ENCODE measurements around the gene ZNF20.

Gene ZNF20

GRCh38 chr19:12139885-12140544 lies at the start of gene ZNF20:
TSS of gene ZNF20 (minus strand) at chr19:12140350. CDS start at chr19:12140182, 168 bp downstream.
- DNase-seq = peak; percentile 92

- DNase-seq = no peak
Measured at GRCh38 chr19:12187625-12188024, 47.5 kb upstream of the ZNF20 start.

- no peak for DNase-seq
Measured at GRCh38 chr19:12180377-12180776, 40.2 kb upstream of the ZNF20 start.

GRCh38 chr19:12166626-12167025 lies 26.5 kb upstream of the ZNF20 start:
- no peak for DNase-seq

- no peak for DNase-seq
Measured at GRCh38 chr19:12163826-12164225, 23.7 kb upstream of the ZNF20 start.

GRCh38 chr19:12162882-12163806 lies 23.0 kb upstream of the ZNF20 start, which contains the start of gene ZNF136:
TSS of gene ZNF136 (plus strand) at chr19:12163096. CDS start at chr19:12163204, 108 bp downstream.
- DNase-seq = peak; percentile 89

GRCh38 chr19:12162513-12162881 lies 22.3 kb upstream of the ZNF20 start:
- DNase-seq = no peak

GRCh38 chr19:12159773-12160414 lies 19.7 kb upstream of the ZNF20 start:
- no peak for DNase-seq

GRCh38 chr19:12156223-12157058 lies 16.3 kb upstream of the ZNF20 start, which contains the start of gene ZNF625:
TSS of gene ZNF625 (minus strand) at chr19:12156734. CDS start at chr19:12156558, 176 bp downstream.
- peak; percentile 93 for DNase-seq

- no peak for DNase-seq
Measured at GRCh38 chr19:12155324-12155860, 15.2 kb upstream of the ZNF20 start.

- no peak for DNase-seq
Measured at GRCh38 chr19:12145348-12145747, 5.2 kb upstream of the ZNF20 start.

- no peak for DNase-seq
Measured at GRCh38 chr19:12141405-12141736, 1.2 kb upstream of the ZNF20 start.

- DNase-seq = peak; percentile 59
Measured at GRCh38 chr19:12140545-12141404, 625 bp upstream of the ZNF20 start.

- DNase-seq = no peak
Measured at GRCh38 chr19:12139269-12139668, 881 bp downstream of the ZNF20 start.

GRCh38 chr19:12137221-12137940 lies 2.8 kb downstream of the ZNF20 start:
- DNase-seq = no peak

GRCh38 chr19:12133069-12133468 lies 7.1 kb downstream of the ZNF20 start:
- DNase-seq = no peak

GRCh38 chr19:12126707-12127106 lies 13.4 kb downstream of the ZNF20 start:
- no peak for DNase-seq

- DNase-seq = no peak
Measured at GRCh38 chr19:12117201-12117970, 22.8 kb downstream of the ZNF20 start.

- no peak for DNase-seq
Measured at GRCh38 chr19:12113121-12113520, 27.0 kb downstream of the ZNF20 start.

- DNase-seq = no peak
Measured at GRCh38 chr19:12112701-12113100, 27.4 kb downstream of the ZNF20 start.
